Measurements from ENCODE around the gene TCF7L2.

TCF7L2 gene

GRCh38 chr10:112986544-112987190, 36.6 kb downstream of the TCF7L2 start:
- DNase-seq, result no peak
- Mint-ChIP-seq H3K4me3 (no peak overlapping the region), H3K36me3 (ENCODE audit: low read depth) (no peaks in the 10 kb centered on the region), H3K27me3 (peaks cover 89% of the 10 kb centered on the region), H3K9me3 (no peaks in the 10 kb centered on the region), H3K4me1 (ENCODE audit: low read depth) (peaks cover 21% of the 10 kb centered on the region), H3K27ac (no peak overlapping the region)

DNA sequence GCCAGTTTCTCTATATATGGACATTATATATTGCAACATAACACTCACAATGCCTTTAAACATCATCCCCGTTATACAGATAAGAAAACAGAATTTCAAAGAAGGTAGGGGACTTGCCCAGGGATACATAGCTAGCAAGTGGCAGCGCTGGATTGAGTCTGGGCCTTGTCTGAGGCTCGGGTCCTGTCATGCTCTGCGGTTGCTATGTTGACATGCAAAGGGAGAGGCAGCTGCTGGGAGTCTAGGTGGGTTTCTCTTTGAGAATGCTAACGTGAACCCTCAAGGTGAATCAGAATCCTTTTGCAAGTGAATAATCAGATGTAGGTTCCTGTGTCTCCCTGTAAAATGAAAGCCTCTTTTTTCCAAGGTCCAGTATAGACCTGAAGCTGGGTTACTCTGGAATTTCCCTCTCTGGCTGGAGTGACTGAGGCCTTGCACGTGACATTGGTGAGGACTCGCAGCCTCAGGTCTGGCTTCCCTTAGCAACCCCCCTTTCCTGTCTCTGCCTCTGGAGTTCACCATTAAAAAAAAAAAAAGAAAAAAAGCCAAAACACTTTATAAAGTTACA, 38.9 kb downstream of the TCF7L2 start:
- H3K4me1 Mint-ChIP-seq (ENCODE audit: low read depth), result peaks cover 17% of the 10 kb centered on the region
- H3K36me3 Mint-ChIP-seq (ENCODE audit: low read depth), result no peaks in the 10 kb centered on the region
- H3K9me3 Mint-ChIP-seq, result no peaks in the 10 kb centered on the region
- no peak for DNase-seq
- no peak overlapping the region for H3K4me3 Mint-ChIP-seq
- peaks cover 88% of the 10 kb centered on the region for H3K27me3 Mint-ChIP-seq
- no peak overlapping the region for H3K27ac Mint-ChIP-seq

- H3K4me3 Mint-ChIP-seq, result no peak overlapping the region
- H3K27ac Mint-ChIP-seq, result no peak overlapping the region
- H3K9me3 Mint-ChIP-seq, result no peaks in the 10 kb centered on the region
- H3K4me1 Mint-ChIP-seq (ENCODE audit: low read depth), result peaks cover 17% of the 10 kb centered on the region
- no peak for DNase-seq
- no peaks in the 10 kb centered on the region for H3K36me3 Mint-ChIP-seq (ENCODE audit: low read depth)
- H3K27me3 Mint-ChIP-seq, result peaks cover 86% of the 10 kb centered on the region
Measured at GRCh38 chr10:112989826-112990225, 39.8 kb downstream of the TCF7L2 start.

- Mint-ChIP-seq H3K9me3 (no peaks in the 10 kb centered on the region), H3K4me3 (no peak overlapping the region), H3K4me1 (ENCODE audit: low read depth) (peaks cover 17% of the 10 kb centered on the region), H3K36me3 (ENCODE audit: low read depth) (no peaks in the 10 kb centered on the region), H3K27ac (no peak overlapping the region), H3K27me3 (peaks cover 86% of the 10 kb centered on the region)
- DNase-seq, result no peak
Measured at GRCh38 chr10:112990271-112990670, 40.2 kb downstream of the TCF7L2 start.

DNA sequence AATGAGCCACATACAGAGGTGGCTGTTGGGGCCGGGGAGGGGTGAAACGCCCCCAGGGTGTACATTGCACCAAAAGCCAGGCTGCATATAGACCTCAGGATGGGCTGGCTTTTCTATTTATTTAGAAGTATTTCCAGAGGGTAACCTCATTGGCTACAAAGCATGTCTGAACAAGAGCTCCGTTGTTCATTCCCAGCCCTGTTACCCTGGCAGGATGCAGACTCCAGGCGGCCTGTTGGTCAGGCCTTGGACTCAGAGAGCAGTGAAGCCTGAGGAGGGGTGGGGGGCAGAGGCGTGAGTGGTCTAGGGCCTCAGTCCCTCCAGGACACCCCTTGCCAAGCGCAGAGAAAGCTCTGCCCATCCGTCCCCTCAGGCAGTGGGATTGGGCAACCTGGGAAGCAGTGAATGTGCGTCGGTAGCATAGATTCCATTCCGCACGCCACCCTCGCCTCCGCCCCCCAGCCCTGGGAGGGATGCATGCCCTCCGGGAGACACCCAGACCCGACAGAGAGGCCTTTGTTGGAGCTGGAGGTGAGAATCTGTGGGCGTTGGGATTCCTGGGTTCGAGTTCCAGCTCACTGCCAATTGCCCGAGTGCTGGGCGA, 41.9 kb downstream of the TCF7L2 start:
- peaks cover 2% of the 10 kb centered on the region for H3K4me1 Mint-ChIP-seq (ENCODE audit: low read depth)
- H3K27me3 Mint-ChIP-seq, result peaks cover 86% of the 10 kb centered on the region
- H3K27ac Mint-ChIP-seq, result no peak overlapping the region
- DNase-seq, result no peak
- no peaks in the 10 kb centered on the region for H3K36me3 Mint-ChIP-seq (ENCODE audit: low read depth)
- H3K9me3 Mint-ChIP-seq, result no peaks in the 10 kb centered on the region
- H3K4me3 Mint-ChIP-seq, result no peak overlapping the region

GRCh38 chr10:112996462-112996861, 46.4 kb downstream of the TCF7L2 start:
- no peak overlapping the region for H3K4me3 Mint-ChIP-seq
- DNase-seq, result no peak

DNA sequence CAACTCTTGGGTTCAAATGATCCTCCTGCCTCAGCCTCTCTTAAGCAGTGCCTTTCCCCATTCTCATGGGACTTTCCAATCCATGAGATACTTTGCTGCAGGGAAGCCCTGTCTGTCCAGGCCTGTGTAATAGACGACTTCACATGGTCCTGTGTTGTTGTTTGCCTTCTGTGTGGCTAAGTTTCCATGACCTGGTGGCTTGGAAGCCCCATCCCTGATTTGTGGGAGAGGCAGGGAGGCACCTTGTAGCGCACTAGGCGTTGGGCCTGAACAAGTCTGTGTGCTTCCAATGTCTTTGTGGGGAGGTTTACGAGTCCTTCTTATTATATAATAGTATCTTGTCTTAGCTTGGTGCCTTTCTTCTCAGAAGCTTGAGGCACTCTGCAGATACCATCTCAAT, 49.1 kb downstream of the TCF7L2 start:
- Mint-ChIP-seq H3K4me3 (no peak overlapping the region), H3K4me1 (ENCODE audit: low read depth) (no peaks in the 10 kb centered on the region), H3K27me3 (peaks cover 83% of the 10 kb centered on the region), H3K9me3 (no peaks in the 10 kb centered on the region), H3K27ac (no peak overlapping the region), H3K36me3 (ENCODE audit: low read depth) (no peaks in the 10 kb centered on the region)
- DNase-seq, result no peak

More at GRCh38 chr10:112996462-112996861, 46.4 kb downstream of the TCF7L2 start:
- Mint-ChIP-seq H3K4me1 (ENCODE audit: low read depth) (no peaks in the 10 kb centered on the region), H3K27me3 (peaks cover 80% of the 10 kb centered on the region), H3K36me3 (ENCODE audit: low read depth) (no peaks in the 10 kb centered on the region), H3K27ac (no peak overlapping the region), H3K9me3 (no peaks in the 10 kb centered on the region)

DNA sequence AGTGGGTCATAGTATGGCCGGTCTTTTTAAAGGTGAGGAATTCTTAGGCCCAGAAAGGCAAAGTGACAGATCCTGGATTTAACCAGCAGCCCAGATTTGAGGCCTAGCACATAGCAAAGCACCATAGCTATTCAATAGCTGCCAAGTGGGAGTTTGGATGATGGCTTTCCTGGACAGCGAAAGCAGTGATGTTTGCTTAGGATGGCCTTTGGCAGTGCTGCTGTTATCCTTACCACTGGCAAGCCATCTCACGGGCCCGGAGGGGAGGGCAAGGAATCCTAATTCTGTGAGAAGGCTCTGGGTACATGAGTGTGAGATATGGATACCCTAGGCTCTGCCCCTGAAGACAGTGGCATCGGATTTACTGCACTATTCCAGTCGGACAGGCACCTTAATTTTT, 50.4 kb downstream of the TCF7L2 start:
- no peak for DNase-seq
- no peaks in the 10 kb centered on the region for H3K36me3 Mint-ChIP-seq (ENCODE audit: low read depth)
- peaks cover 82% of the 10 kb centered on the region for H3K27me3 Mint-ChIP-seq
- no peaks in the 10 kb centered on the region for H3K9me3 Mint-ChIP-seq
- H3K4me3 Mint-ChIP-seq, result no peak overlapping the region
- no peaks in the 10 kb centered on the region for H3K4me1 Mint-ChIP-seq (ENCODE audit: low read depth)
- H3K27ac Mint-ChIP-seq, result no peak overlapping the region

DNA sequence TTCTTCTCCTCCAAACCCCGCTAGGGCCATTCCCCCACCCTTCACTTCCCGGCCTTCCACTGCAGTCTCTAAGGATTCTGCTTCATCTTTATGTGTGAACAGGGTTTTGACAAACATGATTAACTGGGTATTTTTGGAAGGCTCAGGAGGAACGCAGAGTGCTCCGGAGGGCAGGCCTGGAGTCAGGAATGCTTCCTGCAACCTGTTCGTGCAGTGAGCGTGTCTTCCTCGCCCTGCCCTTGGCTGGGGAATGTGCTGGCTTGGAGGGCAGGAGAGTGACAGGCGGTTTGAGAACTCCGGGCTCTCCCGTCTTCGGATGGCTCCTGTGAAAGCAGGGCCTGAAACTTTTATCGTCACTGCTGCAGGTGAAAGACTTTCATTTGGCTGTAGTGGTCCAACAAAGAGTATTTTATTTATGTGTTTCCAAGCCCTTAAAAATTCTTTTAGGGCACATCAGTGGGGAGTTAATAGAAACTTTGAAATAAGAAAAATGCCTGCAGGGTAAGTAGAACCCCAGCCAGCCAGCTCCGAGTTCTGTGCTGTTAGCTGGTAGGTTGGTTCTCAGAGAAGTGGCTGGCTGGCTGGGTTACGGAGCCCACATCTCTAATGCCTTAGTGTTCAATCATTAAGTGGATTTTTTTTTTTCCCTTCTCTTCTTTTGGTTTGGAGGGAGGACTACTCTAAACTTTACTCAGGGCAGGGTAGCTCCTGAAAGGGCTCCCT, 51.0 kb downstream of the TCF7L2 start:
- Mint-ChIP-seq H3K4me3 (no peak overlapping the region), H3K36me3 (ENCODE audit: low read depth) (no peaks in the 10 kb centered on the region), H3K4me1 (ENCODE audit: low read depth) (no peaks in the 10 kb centered on the region), H3K27ac (no peak overlapping the region), H3K9me3 (no peaks in the 10 kb centered on the region), H3K27me3 (peaks cover 81% of the 10 kb centered on the region)
- DNase-seq, result no peak

- H3K4me3 Mint-ChIP-seq, result no peak overlapping the region
- DNase-seq, result no peak
- no peaks in the 10 kb centered on the region for H3K36me3 Mint-ChIP-seq (ENCODE audit: low read depth)
- H3K4me1 Mint-ChIP-seq (ENCODE audit: low read depth), result peaks cover 6% of the 10 kb centered on the region
- H3K27ac Mint-ChIP-seq, result no peak overlapping the region
- no peaks in the 10 kb centered on the region for H3K9me3 Mint-ChIP-seq
- peaks cover 81% of the 10 kb centered on the region for H3K27me3 Mint-ChIP-seq
Measured at GRCh38 chr10:113001599-113002448, 51.8 kb downstream of the TCF7L2 start.

DNA sequence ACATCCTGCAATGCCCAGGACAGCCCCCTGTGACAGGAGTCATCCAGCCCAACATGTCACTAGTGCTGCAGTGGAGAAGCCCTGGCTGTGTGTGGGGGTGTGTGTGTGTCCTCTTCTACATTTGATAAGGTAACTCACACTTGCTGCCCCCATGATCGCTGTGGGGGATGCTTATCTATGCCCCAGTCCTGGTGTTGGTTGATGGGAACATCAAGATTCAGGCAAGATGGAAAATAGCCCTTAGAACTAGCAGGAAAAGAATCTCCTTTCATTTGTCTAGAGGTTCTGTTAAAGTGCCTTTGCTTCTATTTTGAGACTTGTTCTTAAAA, 52.4 kb downstream of the TCF7L2 start:
- Mint-ChIP-seq H3K9me3 (no peaks in the 10 kb centered on the region), H3K4me3 (no peak overlapping the region), H3K27ac (no peak overlapping the region), H3K27me3 (peaks cover 80% of the 10 kb centered on the region), H3K36me3 (ENCODE audit: low read depth) (no peaks in the 10 kb centered on the region), H3K4me1 (ENCODE audit: low read depth) (peaks cover 12% of the 10 kb centered on the region)
- no peak for DNase-seq

- Mint-ChIP-seq H3K4me1 (ENCODE audit: low read depth) (peaks cover 19% of the 10 kb centered on the region), H3K9me3 (no peaks in the 10 kb centered on the region), H3K36me3 (ENCODE audit: low read depth) (no peaks in the 10 kb centered on the region), H3K4me3 (no peak overlapping the region), H3K27me3 (peaks cover 82% of the 10 kb centered on the region), H3K27ac (no peak overlapping the region)
- no peak for DNase-seq
Measured at GRCh38 chr10:113003052-113003451, 53.0 kb downstream of the TCF7L2 start.

- Mint-ChIP-seq H3K4me1 (ENCODE audit: low read depth) (peaks cover 23% of the 10 kb centered on the region), H3K27ac (no peak overlapping the region), H3K27me3 (peaks cover 85% of the 10 kb centered on the region), H3K36me3 (ENCODE audit: low read depth) (no peaks in the 10 kb centered on the region), H3K4me3 (no peak overlapping the region), H3K9me3 (no peaks in the 10 kb centered on the region)
- DNase-seq, result no peak
Measured at GRCh38 chr10:113004069-113004618, 54.1 kb downstream of the TCF7L2 start.

DNA sequence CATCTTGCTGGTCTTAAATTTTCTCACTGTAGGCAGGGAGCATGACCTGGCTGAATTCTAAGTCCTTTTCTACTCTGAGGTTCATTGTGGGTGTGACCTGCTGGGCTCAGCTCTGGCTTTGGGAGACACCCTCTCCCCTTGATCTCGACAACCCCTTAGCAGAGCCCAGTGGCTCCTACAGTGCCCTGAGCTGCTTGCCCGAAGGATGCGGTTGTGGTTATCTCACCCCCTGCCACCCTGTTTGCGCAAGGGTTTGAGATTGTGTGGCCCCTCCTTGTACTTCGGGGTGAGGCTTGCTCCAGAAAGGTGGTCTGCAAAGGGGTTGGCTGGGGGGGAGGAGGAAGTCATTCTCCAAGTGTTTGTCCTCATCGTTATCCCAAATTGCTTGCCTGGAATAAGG, 55.3 kb downstream of the TCF7L2 start:
- no peaks in the 10 kb centered on the region for H3K36me3 Mint-ChIP-seq (ENCODE audit: low read depth)
- H3K27ac Mint-ChIP-seq, result no peak overlapping the region
- no peak for DNase-seq
- H3K27me3 Mint-ChIP-seq, result peaks cover 87% of the 10 kb centered on the region
- H3K9me3 Mint-ChIP-seq, result no peaks in the 10 kb centered on the region
- no peak overlapping the region for H3K4me3 Mint-ChIP-seq
- peaks cover 23% of the 10 kb centered on the region for H3K4me1 Mint-ChIP-seq (ENCODE audit: low read depth)
